Astrocyte of the spinal cord (primary cell): ENCODE measurements around the gene FAM177A1.

ENCODE experiments used
- DNase-seq: peaks from one replicate; pipeline ENCODE4 v3.0.0; 2011; ENCODE audit warnings: low read depth, low spot score
- H3K4me3 ChIP-seq: 2 replicates; pipeline ENCODE4 v1.5.1; 2011; ENCODE audit warnings: low read depth, mild to moderate bottlenecking, low read length, moderate library complexity
- in situ Hi-C: cut with HindIII; loops from 2 replicates; pipeline ENCODE4 v1.10.0; 2017; ENCODE audit warnings: low sequenced_read_pairs
- TF ChIP-seq, protein P1 (sequence below): IDR thresholded peaks from 2 replicates; pipeline ENCODE4 v1.5.1; 2012; ENCODE audit warnings: low read depth, mild to moderate bottlenecking, low read length, inconsistent platforms

Gene FAM177A1

GRCh38 chr14:35113308-35113950 is 67.4 kb downstream of the FAM177A1 start:
- TF ChIP-seq, protein P1, sequence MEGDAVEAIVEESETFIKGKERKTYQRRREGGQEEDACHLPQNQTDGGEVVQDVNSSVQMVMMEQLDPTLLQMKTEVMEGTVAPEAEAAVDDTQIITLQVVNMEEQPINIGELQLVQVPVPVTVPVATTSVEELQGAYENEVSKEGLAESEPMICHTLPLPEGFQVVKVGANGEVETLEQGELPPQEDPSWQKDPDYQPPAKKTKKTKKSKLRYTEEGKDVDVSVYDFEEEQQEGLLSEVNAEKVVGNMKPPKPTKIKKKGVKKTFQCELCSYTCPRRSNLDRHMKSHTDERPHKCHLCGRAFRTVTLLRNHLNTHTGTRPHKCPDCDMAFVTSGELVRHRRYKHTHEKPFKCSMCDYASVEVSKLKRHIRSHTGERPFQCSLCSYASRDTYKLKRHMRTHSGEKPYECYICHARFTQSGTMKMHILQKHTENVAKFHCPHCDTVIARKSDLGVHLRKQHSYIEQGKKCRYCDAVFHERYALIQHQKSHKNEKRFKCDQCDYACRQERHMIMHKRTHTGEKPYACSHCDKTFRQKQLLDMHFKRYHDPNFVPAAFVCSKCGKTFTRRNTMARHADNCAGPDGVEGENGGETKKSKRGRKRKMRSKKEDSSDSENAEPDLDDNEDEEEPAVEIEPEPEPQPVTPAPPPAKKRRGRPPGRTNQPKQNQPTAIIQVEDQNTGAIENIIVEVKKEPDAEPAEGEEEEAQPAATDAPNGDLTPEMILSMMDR, result no peak
- in situ Hi-C loops, result no loop called here
- no peak for DNase-seq
- H3K4me3 ChIP-seq, result no peak overlapping the region

DNA sequence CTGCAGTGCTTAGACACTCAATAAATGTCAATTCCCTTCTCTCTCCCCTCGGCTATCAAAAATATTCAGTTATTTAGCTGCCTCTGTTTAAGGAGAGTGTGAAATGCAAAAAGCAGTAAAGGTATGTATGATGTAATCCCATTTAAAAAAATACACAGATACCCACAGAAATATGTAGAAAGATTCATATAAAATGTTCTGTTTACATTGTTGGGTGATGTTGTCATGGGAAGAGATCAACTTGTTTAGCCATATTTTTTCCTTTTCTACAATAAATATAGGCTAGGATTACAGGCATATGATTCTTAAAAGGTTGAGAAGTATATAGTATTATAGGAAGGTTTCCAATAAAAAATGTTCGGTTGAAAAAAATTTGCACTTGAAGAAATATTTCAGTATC is 68.0 kb downstream of the FAM177A1 start:
- H3K4me3 ChIP-seq, result no peak overlapping the region
- TF ChIP-seq, protein P1, result no peak
- DNase-seq, result peak; percentile 33
- in situ Hi-C loops, result no loop called here

- no peak for DNase-seq
- TF ChIP-seq, protein P1, result no peak
- H3K4me3 ChIP-seq, result no peak overlapping the region
- in situ Hi-C loops, result no loop called here
Measured at GRCh38 chr14:35116242-35116641, 70.2 kb downstream of the FAM177A1 start.

- TF ChIP-seq, protein P1, result no peak
- in situ Hi-C loops, result no loop called here
- no peak for DNase-seq
- no peak overlapping the region for H3K4me3 ChIP-seq
Measured at GRCh38 chr14:35117112-35117511, 71.0 kb downstream of the FAM177A1 start.

DNA sequence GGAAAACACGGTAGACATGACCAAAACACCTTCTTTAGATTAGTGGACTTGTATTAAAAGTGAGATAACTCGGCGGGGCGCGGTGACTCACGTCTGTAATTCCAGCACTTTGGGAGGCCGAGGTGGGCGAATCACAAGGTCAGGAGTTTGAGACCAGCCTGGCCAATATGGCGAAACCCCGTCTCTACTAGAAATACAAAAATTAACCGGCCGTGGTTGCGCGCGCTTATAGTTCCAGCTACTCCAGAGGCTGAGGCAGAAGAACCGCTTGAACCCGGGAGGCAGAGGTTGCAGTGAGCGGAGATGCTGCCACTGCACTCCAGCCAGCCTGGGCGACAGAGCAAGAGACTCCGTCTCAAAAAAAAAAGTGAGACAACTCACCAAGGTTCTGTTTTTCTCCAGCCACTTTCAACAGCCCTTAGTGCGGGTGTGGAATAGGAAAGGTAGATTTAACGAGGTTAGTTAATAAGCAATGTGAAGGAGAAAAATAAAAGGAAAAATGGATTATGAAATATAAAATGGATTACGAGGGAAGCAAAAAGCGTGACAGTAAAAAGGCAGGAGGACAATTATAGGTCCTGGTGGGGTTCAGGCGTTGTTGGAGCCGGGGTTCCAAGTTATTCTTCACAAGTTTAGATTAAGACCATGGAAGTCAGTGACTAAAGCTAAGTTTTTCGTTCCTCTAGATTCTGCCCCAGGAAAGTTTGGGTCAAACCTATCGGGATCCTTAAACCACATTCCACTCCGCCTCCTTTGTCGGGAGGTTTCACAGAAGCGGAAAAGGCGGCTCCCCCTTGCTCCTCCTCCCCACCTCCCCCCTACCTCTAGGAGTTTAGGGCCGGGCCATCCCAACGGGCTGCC is 75.2 kb downstream of the FAM177A1 start:
- TF ChIP-seq, protein P1, result no peak
- DNase-seq, result no peak
- in situ Hi-C loops, result no loop called here
- peak overlapping the region; percentile 96 for H3K4me3 ChIP-seq

GRCh38 chr14:35121887-35122695 is 76.0 kb downstream of the FAM177A1 start, which contains the start of the genes PPP2R3C and PRORP:
Gene PPP2R3C, minus strand, starts transcription at chr14:35121990. Its CDS starts 31 bp downstream, at chr14:35121959.
Gene PRORP, plus strand, starts transcription at chr14:35122552. Its CDS starts 694 bp downstream, at chr14:35123246.
- peak; percentile 97 for DNase-seq
- TF ChIP-seq, protein P1, result no peak
- peak within 1 kb of the TSS; percentile 96 for H3K4me3 ChIP-seq
- in situ Hi-C loops, result no loop called here
